Measurements from ENCODE around the gene ZNF699.
"Not testable (repeated sequence)": the region's sequence is repeated elsewhere in the genome, so short reads cannot be mapped to it uniquely, and the experiment has no call there.

ZNF699 gene

DNA sequence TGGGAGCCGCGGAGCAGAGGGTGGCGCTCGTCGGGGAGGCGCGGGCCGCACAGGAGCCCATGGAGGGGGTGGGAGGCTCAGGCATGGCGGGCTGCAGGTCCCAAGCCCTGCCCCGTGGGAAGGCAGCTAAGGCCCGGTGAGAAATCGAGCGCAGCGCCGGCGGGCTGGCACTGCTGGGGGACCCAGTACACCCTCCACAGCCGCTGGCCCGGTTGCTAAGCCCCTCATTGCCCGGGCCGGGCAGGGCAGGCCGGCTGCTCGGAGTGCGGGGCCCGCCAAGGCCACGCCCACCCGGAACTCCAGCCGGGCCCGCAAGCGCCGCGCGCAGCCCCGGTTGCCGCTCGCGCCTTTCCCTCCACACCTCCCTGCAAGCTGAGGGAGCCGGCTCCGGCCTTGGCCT lies 26.2 kb downstream of the ZNF699 start:
- not testable (repeated sequence) for DNase-seq

GRCh38 chr19:9251236-9251635 lies 58.4 kb downstream of the ZNF699 start:
- DNase-seq, result no peak

GRCh38 chr19:9250630-9251029 lies 59.0 kb downstream of the ZNF699 start, which contains the start of gene OR7E24:
TSS of gene OR7E24 (plus strand) at chr19:9250930. CDS start at chr19:9251044, 114 bp downstream.
- DNase-seq, result no peak

Measured in NCI-H526 treated with DMSO at 0.1 percent for 48 hours (cell line).